ENCODE data around the gene ATF6B. TPM values are rescaled to one million over a fixed set of nuclear protein-coding genes. Genes with fewer than 3 reads are reported as not detected.

The ATF6B gene
- total and polyA plus RNA-seq, 8 donors = 20.9 to 718 (median 54.2) TPM

- TF ChIP-seq CTCF (IDR thresholded peaks at IDR 0.05) (no peak), POLR2A (IDR thresholded peaks at IDR 0.05) (no peak), EP300 (IDR thresholded peaks at IDR 0.05) (no peak), POLR2AphosphoS5 (IDR thresholded peaks at IDR 0.05) (no peak)
- Histone ChIP-seq H3K4me3 (no peak overlapping the region), H3K4me1 (peaks cover 49 to 79% (median 62%) of the 10 kb centered on the region in 4 donors), H3K9me3 (no peaks in the 10 kb centered on the region), H3K27ac (no peak overlapping the region), H3K36me3 (peaks cover 42 to 52% (median 50%) of the 10 kb centered on the region in 4 donors), H3K27me3 (no peaks in the 10 kb centered on the region)
- intact Hi-C loops (cut with DNase I; ENCODE audit: low total_unique reads) = no loop called here
- no peak for DNase-seq
- 96 to 98% (median 97%) methylated on average over 6 of the region's 6 CpGs for WGBS, 5 donors
Measured at GRCh38 chr6:32171234-32171633, 43.2 kb upstream of the ATF6B start.

GRCh38 chr6:32170294-32170693 is 42.2 kb upstream of the ATF6B start:
- no peaks in the 10 kb centered on the region for H3K27me3 ChIP-seq
- intact Hi-C loops (cut with DNase I; ENCODE audit: low total_unique reads) = no loop called here
- no peak for TF ChIP-seq POLR2AphosphoS5 (IDR thresholded peaks at IDR 0.05)
- no peak for TF ChIP-seq CTCF (IDR thresholded peaks at IDR 0.05)
- no peak for TF ChIP-seq POLR2A (IDR thresholded peaks at IDR 0.05)
- TF ChIP-seq EP300 (IDR thresholded peaks at IDR 0.05) = no peak
- peak overlapping the region in 2 of 5 donors; percentile 74 to 75 for H3K27ac ChIP-seq
- no peaks in the 10 kb centered on the region for H3K9me3 ChIP-seq
- no peak for DNase-seq
- peaks cover 42 to 61% (median 58%) of the 10 kb centered on the region in 4 donors for H3K36me3 ChIP-seq
- peaks cover 46 to 72% (median 56%) of the 10 kb centered on the region in 4 donors for H3K4me1 ChIP-seq
- no peak overlapping the region for H3K4me3 ChIP-seq
- 89 to 97% (median 94%) methylated on average over 11 of the region's 11 CpGs for WGBS, 5 donors

DNA sequence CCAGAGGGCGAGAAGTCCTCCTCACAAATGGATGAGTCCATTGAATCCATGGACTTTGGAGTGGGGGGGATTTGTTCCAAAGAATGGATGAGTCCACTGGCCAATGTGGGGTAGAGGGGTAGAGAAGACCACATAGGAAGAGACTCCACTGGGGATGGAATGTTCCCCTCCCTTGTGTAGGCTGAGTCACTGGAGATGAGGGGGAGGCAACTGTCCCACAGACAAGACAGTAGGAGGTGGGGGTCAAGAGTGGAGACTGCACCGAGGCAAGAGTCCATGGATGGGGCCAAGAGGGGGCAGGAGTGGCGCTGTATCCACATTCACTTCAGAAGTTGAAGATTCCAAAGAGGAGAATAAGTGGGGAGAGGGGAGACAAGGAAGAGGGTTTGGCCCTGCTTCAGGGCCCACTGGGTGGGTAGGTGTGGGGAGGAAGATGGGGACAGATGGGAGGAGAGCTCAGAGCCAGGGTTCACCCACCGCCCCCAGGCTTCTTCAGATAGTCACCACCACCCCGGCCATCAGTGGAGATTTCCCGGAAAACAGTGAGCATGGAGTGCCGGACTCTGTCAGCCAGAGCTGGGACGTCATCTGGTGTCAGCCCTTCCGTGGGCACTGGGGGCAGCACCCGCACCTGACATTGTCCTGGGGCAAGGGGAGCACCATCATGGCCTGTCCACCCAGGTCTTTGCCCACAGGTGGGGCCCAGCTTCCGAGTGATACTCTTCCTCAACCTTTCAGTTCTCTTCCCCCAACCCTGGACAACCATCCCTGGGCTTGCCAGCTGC is 41.0 kb upstream of the ATF6B start:
- intact Hi-C loops (cut with DNase I; ENCODE audit: low total_unique reads) = no loop called here
- Histone ChIP-seq H3K27ac (peak overlapping the region; percentile 39 to 75 (median 69)), H3K4me1 (peaks cover 37 to 59% (median 43%) of the 10 kb centered on the region in 4 donors), H3K9me3 (no peaks in the 10 kb centered on the region), H3K36me3 (peaks cover 42 to 69% (median 67%) of the 10 kb centered on the region in 4 donors), H3K4me3 (no peak overlapping the region), H3K27me3 (no peaks in the 10 kb centered on the region)
- no peak for TF ChIP-seq POLR2AphosphoS5 (IDR thresholded peaks at IDR 0.05)
- no peak for TF ChIP-seq POLR2A (IDR thresholded peaks at IDR 0.05)
- no peak for TF ChIP-seq EP300 (IDR thresholded peaks at IDR 0.05)
- no peak for DNase-seq
- WGBS, 5 donors = 59 to 69% (median 65%) methylated on average over 10 to 11 of the region's 11 CpGs

- no peak overlapping the region for H3K4me3 ChIP-seq
- intact Hi-C loops (cut with DNase I; ENCODE audit: low total_unique reads) = no loop called here
- peaks cover 34 to 54% (median 40%) of the 10 kb centered on the region in 4 donors for H3K4me1 ChIP-seq
- H3K27me3 ChIP-seq = no peaks in the 10 kb centered on the region
- no peak for TF ChIP-seq EP300 (IDR thresholded peaks at IDR 0.05)
- TF ChIP-seq POLR2A (IDR thresholded peaks at IDR 0.05) = no peak
- TF ChIP-seq CTCF (IDR thresholded peaks at IDR 0.05) = no peak
- no peak for TF ChIP-seq POLR2AphosphoS5 (IDR thresholded peaks at IDR 0.05)
- DNase-seq = no peak
- peak overlapping the region; percentile 39 to 75 (median 69) for H3K27ac ChIP-seq
- WGBS, 5 donors = 37 to 63% (median 55%) methylated on average over 2 of the region's 2 CpGs
- H3K36me3 ChIP-seq = peaks cover 42 to 73% (median 71%) of the 10 kb centered on the region in 4 donors
- no peaks in the 10 kb centered on the region for H3K9me3 ChIP-seq
Measured at GRCh38 chr6:32168350-32168749, 40.3 kb upstream of the ATF6B start.

Measured in stomach (tissue), 9 donors.